GM12878 (cell line): ENCODE measurements around the gene ARID3A. TPM values are rescaled to one million over a fixed set of nuclear protein-coding genes. Genes with fewer than 3 reads are reported as not detected.
A peak's percentile ranks its signal among the peaks of the same experiment; 100 is the strongest.

ENCODE experiments used
- ATF7 ChIP-seq: fragments of 450-650 bp; IDR thresholded peaks from 2 replicates; pipeline ENCODE4 v1.6.1; 2016; ENCODE audit warnings: low read depth, mild to moderate bottlenecking
- FOS ChIP-seq: IDR thresholded peaks from 3 replicates; pipeline ENCODE4 v1.6.1; 2011; ENCODE audit warnings: borderline replicate concordance; ENCODE audit not compliant: insufficient read length; ENCODE audit errors: extremely low read depth
- FOXK2 ChIP-seq: fragments of 450-650 bp; IDR thresholded peaks from 2 replicates; pipeline ENCODE4 v1.6.1; 2017; ENCODE audit warnings: mild to moderate bottlenecking, moderate library complexity
- HCFC1 ChIP-seq: fragments of 150-350 bp; IDR thresholded peaks from 2 replicates; pipeline ENCODE4 v1.6.1; 2014; ENCODE audit warnings: low read length
- IKZF1 ChIP-seq: fragments of 450-650 bp; conservative IDR thresholded peaks from 2 replicates; pipeline ENCODE4 v1.6.1; 2017; ENCODE audit warnings: antibody characterized with exemption, mild to moderate bottlenecking
- IKZF2 ChIP-seq, 2 experiments: fragments of 450-650 bp; IDR thresholded peaks; 2 replicates each; pipeline ENCODE4 v1.6.1; 2017; ENCODE audit warnings: mild to moderate bottlenecking in 2 of 2, moderate library complexity in 2 of 2
- JUND ChIP-seq: IDR thresholded peaks from 2 replicates; pipeline ENCODE4 v1.6.1; 2012; ENCODE audit warnings: low read depth, mild to moderate bottlenecking, low read length, improper control_type of control experiment, moderate library complexity
- NBN ChIP-seq: fragments of 450-650 bp; IDR thresholded peaks from 2 replicates; pipeline ENCODE4 v1.6.1; 2016
- RAD21 ChIP-seq: IDR thresholded peaks from 2 replicates; pipeline ENCODE4 v1.6.1; 2011; ENCODE audit warnings: mild to moderate bottlenecking, low read depth, low read length, moderate library complexity; ENCODE audit not compliant: insufficient read depth
- RCOR1 ChIP-seq: conservative IDR thresholded peaks from 2 replicates; pipeline ENCODE4 v1.6.1; 2012; ENCODE audit warnings: low read depth, low read length, improper control_type of control experiment
- SMAD1 ChIP-seq: fragments of 450-650 bp; IDR thresholded peaks from 2 replicates; pipeline ENCODE4 v1.6.1; 2018; ENCODE audit warnings: mild to moderate bottlenecking, low read depth; ENCODE audit not compliant: partially characterized antibody
- ZNF207 ChIP-seq: fragments of 450-650 bp; IDR thresholded peaks from 2 replicates; pipeline ENCODE4 v1.6.1; 2014; ENCODE audit warnings: antibody characterized with exemption, mild to moderate bottlenecking, borderline replicate concordance
- ZNF384 ChIP-seq: IDR thresholded peaks from 2 replicates; pipeline ENCODE4 v1.6.1; 2012; ENCODE audit warnings: low read depth, mild to moderate bottlenecking, low read length, improper control_type of control experiment, borderline replicate concordance
- polyA plus RNA-seq, 11 experiments: library from polyadenylated mRNA; depleted of rRNA in 4 of 11; unstranded in 6 of 11; stranded (reverse) in 5 of 11; fragments of >200 nt; fragmentation: Nextera tagmentation in 4 of 11; fragmentation: Illumina TruSeq in 1 of 11; extraction: Ambion mirVana in 4 of 11; extraction: Trizol in 1 of 11; gene quantifications; 1 replicate in 1 of 11; 2 replicates in 10 of 11; pipeline versions ENCODE4 v1.2.1 to v1.2.3, GENCODE V29; 2011 to 2016; ENCODE audit warnings: inconsistent platforms in 2 of 11, missing spikeins in 2 of 11, low read depth in 1 of 11
- total RNA-seq, 4 experiments: library from RNA; depleted of rRNA in 3 of 4; stranded (reverse); fragments of >200 nt in 3 of 4; fragmentation: Illumina TruSeq in 1 of 4; extraction: Trizol in 1 of 4; gene quantifications; 2 replicates each; pipeline versions ENCODE4 v1.2.1 to v1.2.3, GENCODE V29; 2013 to 2021
- TF ChIP-seq, protein P1 (sequence below): fragments of 450-650 bp; IDR thresholded peaks from 2 replicates; pipeline ENCODE4 v1.6.1; 2016; ENCODE audit warnings: mild to moderate bottlenecking, moderate library complexity, borderline replicate concordance
- TF ChIP-seq, protein P2 (sequence below): IDR thresholded peaks from 2 replicates; pipeline ENCODE4 v1.6.1; 2012; ENCODE audit warnings: mild to moderate bottlenecking, low read depth, low read length
- TF ChIP-seq, protein P3 (sequence below): IDR thresholded peaks from 2 replicates; pipeline ENCODE4 v1.6.1; 2012; ENCODE audit warnings: low read depth, low read length, improper control_type of control experiment
- TF ChIP-seq, protein P4 (sequence below): fragments of 150-350 bp; IDR thresholded peaks from 2 replicates; pipeline ENCODE4 v1.6.1; 2016; ENCODE audit warnings: low read depth, low read length

ARID3A gene
- total and polyA plus RNA-seq, 10 of the 15 experiments (the other 5 are each of a cell fraction or from before 2014, with no cell fraction given), result 0.76 to 70.0 (median 16.7) TPM

DNA sequence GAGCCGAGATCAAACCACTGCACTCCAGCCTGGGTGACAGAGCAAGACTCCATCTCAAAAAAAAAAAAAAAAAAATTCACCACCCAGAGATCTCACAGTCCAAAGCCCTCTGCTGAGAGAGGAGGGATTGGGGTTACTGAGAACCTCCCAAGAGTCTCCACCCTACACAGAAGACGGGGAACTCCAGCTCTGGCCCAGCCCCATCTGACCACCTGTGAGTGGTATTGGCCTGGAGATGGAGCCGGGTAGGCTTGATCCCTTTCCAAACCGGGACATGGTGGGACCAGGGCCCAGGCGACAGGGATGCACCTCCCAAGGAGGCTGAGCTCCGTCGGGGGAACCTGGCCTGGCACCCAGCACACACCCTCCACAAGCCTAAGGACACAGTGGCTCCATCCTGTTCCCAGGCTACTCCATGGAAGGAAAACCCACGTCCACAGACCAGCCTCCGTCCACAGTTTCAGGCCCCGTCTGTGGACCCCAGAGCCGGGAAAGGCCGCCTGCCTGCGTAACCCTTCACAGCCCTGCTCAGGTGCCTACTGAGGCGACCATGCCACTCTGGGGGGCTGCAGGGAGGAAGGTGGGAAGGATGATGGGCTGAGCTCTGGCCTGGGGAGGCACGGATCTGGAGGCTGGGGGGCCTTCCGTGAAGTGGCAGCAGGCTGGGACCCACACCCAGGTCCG lies 93.2 kb downstream of the ARID3A start (continued):
- TF ChIP-seq, protein P1, sequence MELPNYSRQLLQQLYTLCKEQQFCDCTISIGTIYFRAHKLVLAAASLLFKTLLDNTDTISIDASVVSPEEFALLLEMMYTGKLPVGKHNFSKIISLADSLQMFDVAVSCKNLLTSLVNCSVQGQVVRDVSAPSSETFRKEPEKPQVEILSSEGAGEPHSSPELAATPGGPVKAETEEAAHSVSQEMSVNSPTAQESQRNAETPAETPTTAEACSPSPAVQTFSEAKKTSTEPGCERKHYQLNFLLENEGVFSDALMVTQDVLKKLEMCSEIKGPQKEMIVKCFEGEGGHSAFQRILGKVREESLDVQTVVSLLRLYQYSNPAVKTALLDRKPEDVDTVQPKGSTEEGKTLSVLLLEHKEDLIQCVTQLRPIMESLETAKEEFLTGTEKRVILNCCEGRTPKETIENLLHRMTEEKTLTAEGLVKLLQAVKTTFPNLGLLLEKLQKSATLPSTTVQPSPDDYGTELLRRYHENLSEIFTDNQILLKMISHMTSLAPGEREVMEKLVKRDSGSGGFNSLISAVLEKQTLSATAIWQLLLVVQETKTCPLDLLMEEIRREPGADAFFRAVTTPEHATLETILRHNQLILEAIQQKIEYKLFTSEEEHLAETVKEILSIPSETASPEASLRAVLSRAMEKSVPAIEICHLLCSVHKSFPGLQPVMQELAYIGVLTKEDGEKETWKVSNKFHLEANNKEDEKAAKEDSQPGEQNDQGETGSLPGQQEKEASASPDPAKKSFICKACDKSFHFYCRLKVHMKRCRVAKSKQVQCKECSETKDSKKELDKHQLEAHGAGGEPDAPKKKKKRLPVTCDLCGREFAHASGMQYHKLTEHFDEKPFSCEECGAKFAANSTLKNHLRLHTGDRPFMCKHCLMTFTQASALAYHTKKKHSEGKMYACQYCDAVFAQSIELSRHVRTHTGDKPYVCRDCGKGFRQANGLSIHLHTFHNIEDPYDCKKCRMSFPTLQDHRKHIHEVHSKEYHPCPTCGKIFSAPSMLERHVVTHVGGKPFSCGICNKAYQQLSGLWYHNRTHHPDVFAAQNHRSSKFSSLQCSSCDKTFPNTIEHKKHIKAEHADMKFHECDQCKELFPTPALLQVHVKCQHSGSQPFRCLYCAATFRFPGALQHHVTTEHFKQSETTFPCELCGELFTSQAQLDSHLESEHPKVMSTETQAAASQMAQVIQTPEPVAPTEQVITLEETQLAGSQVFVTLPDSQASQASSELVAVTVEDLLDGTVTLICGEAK, result no peak
- peak; percentile 38; the same call in 1 of the 2 replicates for TF ChIP-seq FOXK2
- 0 out of 2 replicates have a peak, but pooled peaks have one; percentile 25 for TF ChIP-seq IKZF1
- TF ChIP-seq, protein P2, sequence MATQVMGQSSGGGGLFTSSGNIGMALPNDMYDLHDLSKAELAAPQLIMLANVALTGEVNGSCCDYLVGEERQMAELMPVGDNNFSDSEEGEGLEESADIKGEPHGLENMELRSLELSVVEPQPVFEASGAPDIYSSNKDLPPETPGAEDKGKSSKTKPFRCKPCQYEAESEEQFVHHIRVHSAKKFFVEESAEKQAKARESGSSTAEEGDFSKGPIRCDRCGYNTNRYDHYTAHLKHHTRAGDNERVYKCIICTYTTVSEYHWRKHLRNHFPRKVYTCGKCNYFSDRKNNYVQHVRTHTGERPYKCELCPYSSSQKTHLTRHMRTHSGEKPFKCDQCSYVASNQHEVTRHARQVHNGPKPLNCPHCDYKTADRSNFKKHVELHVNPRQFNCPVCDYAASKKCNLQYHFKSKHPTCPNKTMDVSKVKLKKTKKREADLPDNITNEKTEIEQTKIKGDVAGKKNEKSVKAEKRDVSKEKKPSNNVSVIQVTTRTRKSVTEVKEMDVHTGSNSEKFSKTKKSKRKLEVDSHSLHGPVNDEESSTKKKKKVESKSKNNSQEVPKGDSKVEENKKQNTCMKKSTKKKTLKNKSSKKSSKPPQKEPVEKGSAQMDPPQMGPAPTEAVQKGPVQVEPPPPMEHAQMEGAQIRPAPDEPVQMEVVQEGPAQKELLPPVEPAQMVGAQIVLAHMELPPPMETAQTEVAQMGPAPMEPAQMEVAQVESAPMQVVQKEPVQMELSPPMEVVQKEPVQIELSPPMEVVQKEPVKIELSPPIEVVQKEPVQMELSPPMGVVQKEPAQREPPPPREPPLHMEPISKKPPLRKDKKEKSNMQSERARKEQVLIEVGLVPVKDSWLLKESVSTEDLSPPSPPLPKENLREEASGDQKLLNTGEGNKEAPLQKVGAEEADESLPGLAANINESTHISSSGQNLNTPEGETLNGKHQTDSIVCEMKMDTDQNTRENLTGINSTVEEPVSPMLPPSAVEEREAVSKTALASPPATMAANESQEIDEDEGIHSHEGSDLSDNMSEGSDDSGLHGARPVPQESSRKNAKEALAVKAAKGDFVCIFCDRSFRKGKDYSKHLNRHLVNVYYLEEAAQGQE, result no peak
- TF ChIP-seq JUND, result no peak
- TF ChIP-seq ATF7, result peak; percentile 73
- TF ChIP-seq, protein P3, sequence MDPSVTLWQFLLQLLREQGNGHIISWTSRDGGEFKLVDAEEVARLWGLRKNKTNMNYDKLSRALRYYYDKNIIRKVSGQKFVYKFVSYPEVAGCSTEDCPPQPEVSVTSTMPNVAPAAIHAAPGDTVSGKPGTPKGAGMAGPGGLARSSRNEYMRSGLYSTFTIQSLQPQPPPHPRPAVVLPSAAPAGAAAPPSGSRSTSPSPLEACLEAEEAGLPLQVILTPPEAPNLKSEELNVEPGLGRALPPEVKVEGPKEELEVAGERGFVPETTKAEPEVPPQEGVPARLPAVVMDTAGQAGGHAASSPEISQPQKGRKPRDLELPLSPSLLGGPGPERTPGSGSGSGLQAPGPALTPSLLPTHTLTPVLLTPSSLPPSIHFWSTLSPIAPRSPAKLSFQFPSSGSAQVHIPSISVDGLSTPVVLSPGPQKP, result no peak
- 0 out of 4 replicates have a peak, but pooled peaks of 1 of the 2 experiments have one; percentile 19 for TF ChIP-seq IKZF2 (IDR thresholded peaks at IDR 0.05)
- TF ChIP-seq RCOR1, result no peak
- TF ChIP-seq FOS, result no peak
- TF ChIP-seq ZNF207, result no peak
- TF ChIP-seq NBN, result peak; percentile 38; the same call in 1 of the 2 replicates
- no peak for TF ChIP-seq RAD21
- peak; percentile 31; the same call in 1 of the 2 replicates for TF ChIP-seq ZNF384
- no peak for TF ChIP-seq SMAD1
- TF ChIP-seq, protein P4, sequence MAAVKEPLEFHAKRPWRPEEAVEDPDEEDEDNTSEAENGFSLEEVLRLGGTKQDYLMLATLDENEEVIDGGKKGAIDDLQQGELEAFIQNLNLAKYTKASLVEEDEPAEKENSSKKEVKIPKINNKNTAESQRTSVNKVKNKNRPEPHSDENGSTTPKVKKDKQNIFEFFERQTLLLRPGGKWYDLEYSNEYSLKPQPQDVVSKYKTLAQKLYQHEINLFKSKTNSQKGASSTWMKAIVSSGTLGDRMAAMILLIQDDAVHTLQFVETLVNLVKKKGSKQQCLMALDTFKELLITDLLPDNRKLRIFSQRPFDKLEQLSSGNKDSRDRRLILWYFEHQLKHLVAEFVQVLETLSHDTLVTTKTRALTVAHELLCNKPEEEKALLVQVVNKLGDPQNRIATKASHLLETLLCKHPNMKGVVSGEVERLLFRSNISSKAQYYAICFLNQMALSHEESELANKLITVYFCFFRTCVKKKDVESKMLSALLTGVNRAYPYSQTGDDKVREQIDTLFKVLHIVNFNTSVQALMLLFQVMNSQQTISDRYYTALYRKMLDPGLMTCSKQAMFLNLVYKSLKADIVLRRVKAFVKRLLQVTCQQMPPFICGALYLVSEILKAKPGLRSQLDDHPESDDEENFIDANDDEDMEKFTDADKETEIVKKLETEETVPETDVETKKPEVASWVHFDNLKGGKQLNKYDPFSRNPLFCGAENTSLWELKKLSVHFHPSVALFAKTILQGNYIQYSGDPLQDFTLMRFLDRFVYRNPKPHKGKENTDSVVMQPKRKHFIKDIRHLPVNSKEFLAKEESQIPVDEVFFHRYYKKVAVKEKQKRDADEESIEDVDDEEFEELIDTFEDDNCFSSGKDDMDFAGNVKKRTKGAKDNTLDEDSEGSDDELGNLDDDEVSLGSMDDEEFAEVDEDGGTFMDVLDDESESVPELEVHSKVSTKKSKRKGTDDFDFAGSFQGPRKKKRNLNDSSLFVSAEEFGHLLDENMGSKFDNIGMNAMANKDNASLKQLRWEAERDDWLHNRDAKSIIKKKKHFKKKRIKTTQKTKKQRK, result no peak
- TF ChIP-seq HCFC1, result no peak
